RWPE1 (cell line): ENCODE data around the gene ARFIP1.

Experiments used
- CTCF ChIA-PET: fragments of 350-600 bp; sonication (Branson Sonifier 250); formaldehyde crosslinking; extraction: SDS; loops from one replicate; lab custom pipeline; 2021; lab: Yijun Ruan, JAX
- POLR2A ChIA-PET: fragments of 400-600 bp; formaldehyde crosslinking; extraction: SDS; loops from one replicate; lab custom pipeline; 2020; ENCODE audit warnings: antibody characterized with exemption; ENCODE audit not compliant: low non-redundant PET; lab: Yijun Ruan, JAX
- DNase-seq: peaks from one replicate; pipeline ENCODE4 v3.0.0; 2012; ENCODE audit warnings: low spot score
- H3K27ac ChIP-seq: fragments of 450-650 bp; 2 replicates; pipeline ENCODE4 v1.5.1; 2017
- TF ChIP-seq, protein P1 (sequence below): fragments of 450-650 bp; conservative IDR thresholded peaks from 2 replicates; pipeline ENCODE4 v1.5.1; 2017; ENCODE audit warnings: low read depth, mild to moderate bottlenecking

Gene ARFIP1

DNA sequence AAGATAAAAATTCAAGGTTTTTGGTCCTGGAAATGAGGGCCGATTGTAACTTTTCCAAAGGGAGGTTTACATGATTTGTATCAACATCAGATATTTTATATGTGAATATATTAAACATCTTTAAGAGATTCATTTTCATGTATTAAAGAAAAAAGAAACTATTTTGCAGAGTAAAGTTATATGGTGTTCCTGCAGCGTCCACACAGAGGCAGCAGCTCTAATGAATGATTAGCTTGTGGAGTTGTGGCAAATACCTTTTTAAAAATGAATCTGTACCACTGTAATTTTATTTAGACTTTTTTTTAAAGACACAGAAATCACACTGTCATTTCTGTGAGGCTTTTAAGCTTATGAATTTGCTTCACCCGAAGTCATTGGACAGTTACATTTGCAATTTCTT is 130.8 kb downstream of the ARFIP1 start:
- no peak overlapping the region for H3K27ac ChIP-seq
- DNase-seq: no peak
- ChIA-PET CTCF (interaction anchor here (0.6 kb wide), 1 partner anchor 293 kb away, joined by 6 read pairs; no protein-coding TSS in a partner anchor), POLR2A (interaction anchor here (0.6 kb wide), 1 partner anchor 95 kb away, joined by 6 read pairs; no protein-coding TSS in a partner anchor)
- TF ChIP-seq, protein P1, sequence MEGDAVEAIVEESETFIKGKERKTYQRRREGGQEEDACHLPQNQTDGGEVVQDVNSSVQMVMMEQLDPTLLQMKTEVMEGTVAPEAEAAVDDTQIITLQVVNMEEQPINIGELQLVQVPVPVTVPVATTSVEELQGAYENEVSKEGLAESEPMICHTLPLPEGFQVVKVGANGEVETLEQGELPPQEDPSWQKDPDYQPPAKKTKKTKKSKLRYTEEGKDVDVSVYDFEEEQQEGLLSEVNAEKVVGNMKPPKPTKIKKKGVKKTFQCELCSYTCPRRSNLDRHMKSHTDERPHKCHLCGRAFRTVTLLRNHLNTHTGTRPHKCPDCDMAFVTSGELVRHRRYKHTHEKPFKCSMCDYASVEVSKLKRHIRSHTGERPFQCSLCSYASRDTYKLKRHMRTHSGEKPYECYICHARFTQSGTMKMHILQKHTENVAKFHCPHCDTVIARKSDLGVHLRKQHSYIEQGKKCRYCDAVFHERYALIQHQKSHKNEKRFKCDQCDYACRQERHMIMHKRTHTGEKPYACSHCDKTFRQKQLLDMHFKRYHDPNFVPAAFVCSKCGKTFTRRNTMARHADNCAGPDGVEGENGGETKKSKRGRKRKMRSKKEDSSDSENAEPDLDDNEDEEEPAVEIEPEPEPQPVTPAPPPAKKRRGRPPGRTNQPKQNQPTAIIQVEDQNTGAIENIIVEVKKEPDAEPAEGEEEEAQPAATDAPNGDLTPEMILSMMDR: no peak

GRCh38 chr4:152917543-152918395 is 138.0 kb downstream of the ARFIP1 start:
- ChIA-PET POLR2A (no interaction called here), CTCF (no interaction called here)
- no peak for DNase-seq
- no peak overlapping the region for H3K27ac ChIP-seq
- TF ChIP-seq, protein P1: no peak

- H3K27ac ChIP-seq: no peak overlapping the region
- DNase-seq: no peak
- POLR2A ChIA-PET: no interaction called here
- TF ChIP-seq, protein P1: no peak
- CTCF ChIA-PET: no interaction called here
Observed at GRCh38 chr4:152919826-152920225, 140.1 kb downstream of the ARFIP1 start.

DNA sequence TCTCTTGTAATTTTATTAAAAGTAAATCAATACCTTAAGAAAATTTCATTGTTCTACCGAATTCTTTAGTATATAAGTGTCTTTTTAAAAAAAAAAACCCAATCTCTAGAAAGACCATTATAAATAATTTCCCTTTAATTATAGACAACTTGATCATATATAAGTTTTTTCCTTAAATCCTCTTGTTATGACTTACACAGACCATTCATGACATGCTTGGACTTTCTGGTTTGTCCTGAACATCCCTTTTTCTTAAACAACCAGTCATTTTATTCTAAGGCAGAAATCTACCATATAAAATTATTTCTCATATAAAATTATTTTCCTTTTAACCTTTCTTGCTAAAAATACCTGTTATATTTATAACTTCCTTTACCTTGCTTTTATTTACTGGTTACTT is 141.0 kb downstream of the ARFIP1 start:
- TF ChIP-seq, protein P1: no peak
- DNase-seq: no peak
- ChIA-PET POLR2A (no interaction called here), CTCF (no interaction called here)
- H3K27ac ChIP-seq: no peak overlapping the region

DNA sequence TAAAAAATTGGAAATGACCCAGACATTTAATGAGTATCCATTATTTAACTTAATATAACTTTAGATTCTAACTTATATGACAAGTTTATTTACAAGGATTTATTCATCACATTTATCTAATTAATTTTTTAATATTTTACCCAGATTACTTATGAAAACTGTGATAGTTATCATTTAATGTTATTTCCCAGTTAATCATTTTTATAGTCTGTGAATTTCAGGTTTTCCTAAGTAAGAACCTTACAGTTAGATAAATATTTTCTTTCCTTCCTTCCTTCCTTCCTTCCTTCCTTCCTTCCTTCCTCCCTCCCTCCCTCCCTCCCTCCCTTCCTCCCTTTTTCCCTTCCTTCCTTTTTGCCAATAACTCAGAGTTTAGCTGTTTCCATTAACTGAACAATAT is 141.5 kb downstream of the ARFIP1 start:
- TF ChIP-seq, protein P1: no peak
- DNase-seq: no peak
- POLR2A ChIA-PET: no interaction called here
- CTCF ChIA-PET: no interaction called here
- no peak overlapping the region for H3K27ac ChIP-seq

- H3K27ac ChIP-seq: no peak overlapping the region
- DNase-seq: no peak
- CTCF ChIA-PET: no interaction called here
- POLR2A ChIA-PET: no interaction called here
- TF ChIP-seq, protein P1: no peak
Observed at GRCh38 chr4:152925851-152926250, 146.1 kb downstream of the ARFIP1 start.
